ENCODE results near the gene MISP.
"Not testable (repeated sequence)": the region's sequence is repeated elsewhere in the genome, so short reads cannot be mapped to it uniquely, and the experiment has no call there.

DNA sequence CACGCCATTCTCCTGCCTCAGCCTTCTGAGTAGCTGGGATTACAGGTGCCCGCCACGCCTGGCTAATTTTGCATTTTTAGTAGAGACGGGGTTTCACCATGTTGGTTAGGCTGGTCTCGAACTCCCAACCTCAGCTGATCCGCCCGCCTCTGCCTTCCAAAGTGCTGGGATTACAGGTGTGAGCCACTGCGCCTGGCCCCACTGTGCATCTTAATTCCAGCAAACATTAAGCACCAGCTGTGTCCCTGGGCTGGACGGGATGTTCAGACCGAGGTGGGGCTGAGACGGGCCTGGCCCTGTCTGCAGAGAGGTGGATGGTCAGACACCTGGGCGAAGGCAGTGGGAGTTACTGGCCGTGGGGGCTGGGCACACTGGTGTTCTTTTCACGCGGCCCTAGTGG, 21.3 kb upstream of the MISP start:
- not testable (repeated sequence) for TF ChIP-seq POLR2AphosphoS5 (IDR thresholded peaks at IDR 0.05; ENCODE audit: low read depth, low read length); SIN3A (IDR thresholded peaks at IDR 0.05; ENCODE audit: borderline replicate concordance, insufficient read depth, low read depth, low read length)
- TF ChIP-seq, protein P1, sequence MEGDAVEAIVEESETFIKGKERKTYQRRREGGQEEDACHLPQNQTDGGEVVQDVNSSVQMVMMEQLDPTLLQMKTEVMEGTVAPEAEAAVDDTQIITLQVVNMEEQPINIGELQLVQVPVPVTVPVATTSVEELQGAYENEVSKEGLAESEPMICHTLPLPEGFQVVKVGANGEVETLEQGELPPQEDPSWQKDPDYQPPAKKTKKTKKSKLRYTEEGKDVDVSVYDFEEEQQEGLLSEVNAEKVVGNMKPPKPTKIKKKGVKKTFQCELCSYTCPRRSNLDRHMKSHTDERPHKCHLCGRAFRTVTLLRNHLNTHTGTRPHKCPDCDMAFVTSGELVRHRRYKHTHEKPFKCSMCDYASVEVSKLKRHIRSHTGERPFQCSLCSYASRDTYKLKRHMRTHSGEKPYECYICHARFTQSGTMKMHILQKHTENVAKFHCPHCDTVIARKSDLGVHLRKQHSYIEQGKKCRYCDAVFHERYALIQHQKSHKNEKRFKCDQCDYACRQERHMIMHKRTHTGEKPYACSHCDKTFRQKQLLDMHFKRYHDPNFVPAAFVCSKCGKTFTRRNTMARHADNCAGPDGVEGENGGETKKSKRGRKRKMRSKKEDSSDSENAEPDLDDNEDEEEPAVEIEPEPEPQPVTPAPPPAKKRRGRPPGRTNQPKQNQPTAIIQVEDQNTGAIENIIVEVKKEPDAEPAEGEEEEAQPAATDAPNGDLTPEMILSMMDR (IDR thresholded peaks at IDR 0.05) = not testable (repeated sequence)

All from Panc1 (cell line).